Activated B cell treated with CpG ODN at 0.5 μM for 24 hours (primary cell): Measurements from ENCODE around the gene MRPL21. TPM values are rescaled to one million over a fixed set of nuclear protein-coding genes. Genes with fewer than 3 reads are reported as not detected.

Experiments
- ATAC-seq: fragments of 200-7000 bp; cut with Tn5 transposase; one replicate; pipeline ENCODE4 v1.10.0; 2021; ENCODE audit warnings: low read depth, mild to moderate bottlenecking, moderate library complexity
- CTCF ChIA-PET: fragments of 350-600 bp; sonication (Branson Sonifier 250); formaldehyde crosslinking; loops from one replicate; lab custom pipeline; 2021; ENCODE audit warnings: antibody characterized with exemption; lab: Charles Lee
- POLR2A ChIA-PET: fragments of 350-600 bp; sonication (Branson Sonifier 250); formaldehyde crosslinking; loops from one replicate; lab custom pipeline; 2021; ENCODE audit warnings: antibody characterized with exemption; lab: Charles Lee
- DNase-seq: peaks from one replicate; pipeline ENCODE4 v3.0.0; 2022
- H3K27ac Mint-ChIP-seq: one replicate; pipeline ENCODE4 v1.8.0; 2020; ENCODE audit warnings: mixed read lengths
- H3K27me3 Mint-ChIP-seq: one replicate; pipeline ENCODE4 v1.8.0; 2021; ENCODE audit warnings: mixed read lengths
- H3K36me3 Mint-ChIP-seq: one replicate; pipeline ENCODE4 v1.8.0; 2021; ENCODE audit warnings: low read depth, mixed read lengths
- H3K4me1 Mint-ChIP-seq: one replicate; pipeline ENCODE4 v1.8.0; 2021; ENCODE audit warnings: mixed read lengths
- H3K4me3 Mint-ChIP-seq: one replicate; pipeline ENCODE4 v1.8.0; 2020; ENCODE audit warnings: mild to moderate bottlenecking, mixed read lengths
- H3K9me3 Mint-ChIP-seq: one replicate; pipeline ENCODE4 v1.8.0; 2020; ENCODE audit warnings: mixed read lengths
- intact Hi-C: fragments of 100-400 bp; cut with micrococcal nuclease; formaldehyde crosslinking; loops from one replicate; pipeline ENCODE4 v1.15.1; 2024
- total RNA-seq: library from RNA; stranded (reverse); gene quantifications from 2 replicates; pipeline ENCODE4 v1.2.3, GENCODE V29; 2022
- TF ChIP-seq, protein P1 (sequence below): fragments of 200-600 bp; IDR thresholded peaks from one replicate; pipeline ENCODE4 v1.8.0; 2022; ENCODE audit warnings: antibody characterized with exemption, mild to moderate bottlenecking

The MRPL21 gene
- total RNA-seq, 1 donor from 2014 or later = 49.9 TPM

DNA sequence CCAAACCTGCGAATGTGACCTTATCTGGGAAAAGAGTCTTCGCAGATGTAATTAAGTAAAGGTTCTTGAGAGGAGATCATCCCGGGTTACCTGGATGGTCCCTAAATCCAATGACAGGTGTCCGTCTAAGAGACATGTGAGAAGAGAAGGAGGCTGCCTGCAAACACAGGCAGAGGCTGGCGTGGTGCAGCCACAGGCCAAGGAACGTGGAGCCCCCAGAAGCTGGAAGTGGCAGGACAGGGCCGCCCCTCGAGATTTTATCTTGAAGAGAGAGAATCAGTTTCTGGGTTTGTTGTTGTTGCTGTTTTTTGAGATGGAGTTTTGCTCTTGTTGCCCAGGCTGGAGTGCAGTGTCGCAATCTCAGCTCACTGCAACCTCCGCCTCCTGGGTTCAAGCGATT lies 43.5 kb upstream of the MRPL21 start:
- no peaks in the 10 kb centered on the region for H3K9me3 Mint-ChIP-seq
- no peak for ATAC-seq
- intact Hi-C loops = no loop called here
- no peaks in the 10 kb centered on the region for H3K27me3 Mint-ChIP-seq
- ChIA-PET POLR2A (no interaction called here), CTCF (no interaction called here)
- no peaks in the 10 kb centered on the region for H3K4me1 Mint-ChIP-seq
- no peak overlapping the region for H3K27ac Mint-ChIP-seq
- DNase-seq = no peak
- H3K36me3 Mint-ChIP-seq = no peaks in the 10 kb centered on the region
- H3K4me3 Mint-ChIP-seq = no peak overlapping the region
- TF ChIP-seq, protein P1, sequence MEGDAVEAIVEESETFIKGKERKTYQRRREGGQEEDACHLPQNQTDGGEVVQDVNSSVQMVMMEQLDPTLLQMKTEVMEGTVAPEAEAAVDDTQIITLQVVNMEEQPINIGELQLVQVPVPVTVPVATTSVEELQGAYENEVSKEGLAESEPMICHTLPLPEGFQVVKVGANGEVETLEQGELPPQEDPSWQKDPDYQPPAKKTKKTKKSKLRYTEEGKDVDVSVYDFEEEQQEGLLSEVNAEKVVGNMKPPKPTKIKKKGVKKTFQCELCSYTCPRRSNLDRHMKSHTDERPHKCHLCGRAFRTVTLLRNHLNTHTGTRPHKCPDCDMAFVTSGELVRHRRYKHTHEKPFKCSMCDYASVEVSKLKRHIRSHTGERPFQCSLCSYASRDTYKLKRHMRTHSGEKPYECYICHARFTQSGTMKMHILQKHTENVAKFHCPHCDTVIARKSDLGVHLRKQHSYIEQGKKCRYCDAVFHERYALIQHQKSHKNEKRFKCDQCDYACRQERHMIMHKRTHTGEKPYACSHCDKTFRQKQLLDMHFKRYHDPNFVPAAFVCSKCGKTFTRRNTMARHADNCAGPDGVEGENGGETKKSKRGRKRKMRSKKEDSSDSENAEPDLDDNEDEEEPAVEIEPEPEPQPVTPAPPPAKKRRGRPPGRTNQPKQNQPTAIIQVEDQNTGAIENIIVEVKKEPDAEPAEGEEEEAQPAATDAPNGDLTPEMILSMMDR = no peak

DNA sequence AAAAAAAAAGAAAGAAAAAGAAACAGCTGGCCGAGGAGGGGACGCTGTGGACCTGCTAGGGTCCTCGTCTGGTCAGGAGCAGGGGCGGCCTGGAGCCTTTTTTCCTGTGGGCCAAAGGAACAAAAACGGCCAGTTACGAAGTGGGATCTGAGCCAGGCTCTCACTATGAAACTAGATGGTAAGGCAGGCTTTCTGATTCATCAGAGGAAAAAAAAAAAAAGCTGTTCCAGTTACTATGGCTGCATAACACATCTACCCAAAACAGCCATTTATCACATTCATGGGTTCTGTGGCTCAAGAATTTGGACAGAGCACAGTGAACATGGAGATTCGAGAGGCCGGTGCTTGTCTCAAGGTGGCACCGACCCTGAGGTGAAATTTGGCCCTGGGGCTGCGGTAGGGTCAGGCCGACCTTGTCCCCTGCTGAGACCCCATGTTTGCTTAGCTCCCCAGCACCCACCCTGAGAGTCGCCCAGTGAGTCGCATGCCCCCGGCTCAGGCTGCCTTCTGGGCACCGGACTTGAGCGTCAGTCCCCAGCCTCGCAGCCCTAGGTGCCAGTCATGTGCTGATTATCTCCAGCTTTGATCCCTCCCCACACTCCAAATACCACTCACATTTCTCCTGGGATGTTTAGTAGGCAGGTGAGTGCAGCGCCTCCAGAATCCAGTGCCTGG lies 42.9 kb upstream of the MRPL21 start:
- Mint-ChIP-seq H3K27ac (no peak overlapping the region), H3K9me3 (no peaks in the 10 kb centered on the region), H3K4me1 (no peaks in the 10 kb centered on the region), H3K27me3 (no peaks in the 10 kb centered on the region), H3K36me3 (peaks cover 3% of the 10 kb centered on the region), H3K4me3 (no peak overlapping the region)
- DNase-seq (no peak), ATAC-seq (no peak)
- TF ChIP-seq, protein P1 = no peak
- ChIA-PET CTCF (no interaction called here), POLR2A (no interaction called here)
- intact Hi-C loops = no loop called here

DNA sequence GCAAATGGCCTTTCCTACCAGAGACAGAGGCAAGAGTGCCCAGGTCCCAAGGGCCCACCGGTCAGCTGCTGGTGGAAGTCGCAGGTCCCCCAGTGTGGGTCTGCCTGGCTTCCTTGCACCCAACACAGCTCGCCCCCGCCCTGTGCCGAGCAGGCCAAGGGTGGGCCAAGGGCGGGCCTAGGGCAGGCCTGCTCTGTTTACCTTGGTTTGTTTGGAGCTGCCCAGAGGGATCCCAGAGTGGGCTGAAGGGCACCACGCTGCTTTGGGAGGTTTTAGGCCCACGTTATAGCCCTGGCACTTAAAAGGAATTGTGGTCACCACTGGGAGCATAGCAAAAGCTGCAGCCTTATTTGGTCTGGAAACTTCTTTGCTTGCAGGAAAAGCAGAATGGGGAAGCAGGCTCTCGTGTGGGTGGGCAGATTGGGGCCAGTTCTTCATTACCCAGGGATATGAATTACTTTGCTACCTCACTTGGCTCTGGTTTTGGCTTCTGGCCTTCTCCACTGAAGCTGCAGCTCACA lies 39.2 kb upstream of the MRPL21 start:
- no peaks in the 10 kb centered on the region for H3K4me1 Mint-ChIP-seq
- TF ChIP-seq, protein P1 = no peak
- no peak for ATAC-seq
- POLR2A ChIA-PET = no interaction called here
- no peak overlapping the region for H3K4me3 Mint-ChIP-seq
- DNase-seq = no peak
- peaks cover 24% of the 10 kb centered on the region for H3K36me3 Mint-ChIP-seq
- no peaks in the 10 kb centered on the region for H3K9me3 Mint-ChIP-seq
- H3K27ac Mint-ChIP-seq = no peak overlapping the region
- no peaks in the 10 kb centered on the region for H3K27me3 Mint-ChIP-seq
- intact Hi-C loops = no loop called here
- CTCF ChIA-PET = no interaction called here

DNA sequence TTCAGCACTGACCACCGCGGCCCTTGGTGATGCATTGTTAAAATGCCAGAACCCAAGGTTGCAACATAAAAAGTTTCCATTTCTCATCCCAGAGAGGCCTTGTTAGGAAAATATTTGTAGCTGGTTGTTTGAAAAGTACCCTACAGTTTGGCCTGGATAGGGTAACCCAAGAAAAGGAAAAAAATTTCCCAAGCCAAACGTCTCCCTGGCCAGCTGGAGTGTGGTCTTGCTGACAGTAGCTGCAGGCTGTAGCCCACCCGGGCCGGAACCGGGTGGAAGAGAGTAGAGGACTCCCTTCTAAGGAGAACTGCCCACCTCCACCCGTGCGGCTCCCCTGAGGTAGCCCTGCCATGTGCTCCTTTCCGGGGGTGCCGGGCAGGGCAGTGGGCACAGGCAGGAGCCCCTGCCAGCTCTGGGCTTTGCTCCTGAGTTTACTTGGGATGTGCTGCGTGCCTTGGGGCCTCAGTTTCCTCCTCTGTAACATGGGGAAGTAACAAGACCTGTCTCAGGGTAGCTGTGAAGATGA lies 38.5 kb upstream of the MRPL21 start:
- no peaks in the 10 kb centered on the region for H3K27me3 Mint-ChIP-seq
- ChIA-PET POLR2A (no interaction called here), CTCF (no interaction called here)
- no peak overlapping the region for H3K4me3 Mint-ChIP-seq
- ATAC-seq (no peak), DNase-seq (no peak)
- H3K4me1 Mint-ChIP-seq = no peaks in the 10 kb centered on the region
- no peak overlapping the region for H3K27ac Mint-ChIP-seq
- no peaks in the 10 kb centered on the region for H3K9me3 Mint-ChIP-seq
- TF ChIP-seq, protein P1 = no peak
- intact Hi-C loops = no loop called here
- peaks cover 29% of the 10 kb centered on the region for H3K36me3 Mint-ChIP-seq

DNA sequence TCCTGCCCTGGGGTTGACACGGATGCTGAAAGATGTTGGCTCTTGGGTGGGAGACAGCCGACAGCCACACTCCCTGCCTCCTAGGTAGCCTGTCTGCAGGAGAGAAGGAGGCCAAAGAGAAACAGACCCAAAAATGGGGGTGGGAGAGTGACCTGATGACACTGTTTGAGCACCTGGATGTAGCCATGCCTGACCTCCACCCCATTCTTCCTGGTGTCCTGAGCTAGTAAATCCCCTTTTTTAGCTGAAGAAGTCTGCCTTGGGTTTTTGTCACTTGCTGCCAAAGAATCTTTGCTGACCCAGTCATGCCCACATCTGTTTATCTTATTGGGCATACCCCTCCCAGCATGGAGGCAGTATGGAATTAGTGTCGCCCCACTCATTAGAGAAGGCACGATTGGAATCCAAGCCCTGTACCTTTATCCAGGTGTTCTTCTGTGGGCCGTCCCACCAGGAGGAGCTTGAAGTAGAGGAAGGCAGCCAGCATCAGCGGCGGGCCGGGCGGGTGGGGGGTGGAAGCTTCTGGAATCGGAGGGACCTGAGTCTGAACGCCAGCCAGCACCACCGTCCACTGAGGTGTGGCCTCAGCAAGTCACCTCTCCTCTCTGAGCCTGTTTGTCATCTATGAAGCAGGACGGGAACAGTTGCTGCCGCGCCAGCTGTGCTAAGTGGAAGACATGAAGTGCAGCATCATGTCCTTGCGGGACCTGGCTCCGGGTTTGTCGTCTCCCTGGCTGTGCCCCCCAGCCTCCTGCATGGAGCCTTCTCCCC lies 37.9 kb upstream of the MRPL21 start:
- no peak for DNase-seq
- intact Hi-C loops = no loop called here
- H3K36me3 Mint-ChIP-seq = peaks cover 33% of the 10 kb centered on the region
- H3K9me3 Mint-ChIP-seq = no peaks in the 10 kb centered on the region
- ChIA-PET CTCF (no interaction called here), POLR2A (no interaction called here)
- H3K27ac Mint-ChIP-seq = no peak overlapping the region
- no peaks in the 10 kb centered on the region for H3K27me3 Mint-ChIP-seq
- no peaks in the 10 kb centered on the region for H3K4me1 Mint-ChIP-seq
- TF ChIP-seq, protein P1 = no peak
- H3K4me3 Mint-ChIP-seq = no peak overlapping the region
- no peak for ATAC-seq
